ENCODE measurements around the gene HPDL.

HPDL gene

GRCh38 chr1:45334308-45335245, 7.9 kb downstream of the HPDL start:
- Histone ChIP-seq H2AFZ (ENCODE audit: low read length) (no peak overlapping the region), H2BK12ac (ENCODE audit: low read length) (no peak overlapping the region), H2AK5ac (ENCODE audit: low read depth, low read length) (no peak overlapping the region), H4K8ac (ENCODE audit: low read depth, low read length) (no peak overlapping the region), H2BK120ac (ENCODE audit: low read depth, low read length) (no peak overlapping the region), H3K4me1 (ENCODE audit: control insufficient read depth in 2 of 2, insufficient read depth in 1 of 2, low read depth in 1 of 2, low read length in 2 of 2) (peaks cover 3 to 4% of the 10 kb centered on the region in 2 donors), H3K9ac (ENCODE audit: low read depth, low read length, poor library complexity) (no peak overlapping the region), H4K91ac (ENCODE audit: low read depth, low read length, poor library complexity) (no peak overlapping the region), H3K27me3 (ENCODE audit: control insufficient read depth in 3 of 3, insufficient read depth in 3 of 3, low read depth in 1 of 3, low read length in 3 of 3) (no peaks in the 10 kb centered on the region), H3K79me1 (ENCODE audit: low read depth, low read length) (peaks cover 6% of the 10 kb centered on the region), H3K23ac (ENCODE audit: low read depth, low read length, poor library complexity) (no peak overlapping the region), H3K4me3 (ENCODE audit: low read length in 2 of 2) (no peak overlapping the region), H3K18ac (ENCODE audit: low read length) (no peak overlapping the region), H3K14ac (ENCODE audit: low read length) (no peak overlapping the region), H3K27ac (replicated peaks; ENCODE audit: low read length) (no peak overlapping the region), H3K4ac (ENCODE audit: low read length) (no peak overlapping the region), H3K4me2 (ENCODE audit: insufficient read depth, low read length, poor library complexity, severe bottlenecking) (no peak overlapping the region), H3K9me3 (replicated peaks in 1 of 2; ENCODE audit: control insufficient read depth in 2 of 2, insufficient read depth in 1 of 2, low read depth in 1 of 2, low read length in 2 of 2) (peaks cover 0 to 2% of the 10 kb centered on the region in 2 donors), H2BK5ac (ENCODE audit: low read length) (no peak overlapping the region), H3K36me3 (replicated peaks in 1 of 2; ENCODE audit: control insufficient read depth in 2 of 2, insufficient read depth in 2 of 2, low read length in 2 of 2) (peaks cover 31 to 66% of the 10 kb centered on the region in 2 donors), H2BK15ac (ENCODE audit: low read length) (no peak overlapping the region)
- DNase-seq (ENCODE audit: low spot score), result no peak
- no CpG with 5 or more reads among the region's 9 CpGs for WGBS, 2 donors (ENCODE audit: extremely low coverage in 2 of 2, insufficient read length in 2 of 2, insufficient replicate concordance in 1 of 2)

GRCh38 chr1:45335855-45336324, 9.2 kb downstream of the HPDL start:
- H3K79me1 ChIP-seq (ENCODE audit: low read depth, low read length), result peaks cover 8% of the 10 kb centered on the region
- no peak overlapping the region for H2BK5ac ChIP-seq (ENCODE audit: low read length)
- peaks cover 0 to 2% of the 10 kb centered on the region in 2 donors for H3K9me3 ChIP-seq (replicated peaks in 1 of 2; ENCODE audit: control insufficient read depth in 2 of 2, insufficient read depth in 1 of 2, low read depth in 1 of 2, low read length in 2 of 2)
- no peak overlapping the region for H3K9ac ChIP-seq (ENCODE audit: low read depth, low read length, poor library complexity)
- H2BK15ac ChIP-seq (ENCODE audit: low read length), result no peak overlapping the region
- no peak overlapping the region for H3K4me2 ChIP-seq (ENCODE audit: insufficient read depth, low read length, poor library complexity, severe bottlenecking)
- H2AK5ac ChIP-seq (ENCODE audit: low read depth, low read length), result no peak overlapping the region
- no peak overlapping the region for H2AFZ ChIP-seq (ENCODE audit: low read length)
- H3K27ac ChIP-seq (replicated peaks; ENCODE audit: low read length), result no peak overlapping the region
- H4K91ac ChIP-seq (ENCODE audit: low read depth, low read length, poor library complexity), result no peak overlapping the region
- no peaks in the 10 kb centered on the region for H3K27me3 ChIP-seq (ENCODE audit: control insufficient read depth in 3 of 3, insufficient read depth in 3 of 3, low read depth in 1 of 3, low read length in 3 of 3)
- no peak overlapping the region for H4K8ac ChIP-seq (ENCODE audit: low read depth, low read length)
- peaks cover 28 to 56% of the 10 kb centered on the region in 2 donors for H3K36me3 ChIP-seq (replicated peaks in 1 of 2; ENCODE audit: control insufficient read depth in 2 of 2, insufficient read depth in 2 of 2, low read length in 2 of 2)
- no peak overlapping the region for H3K14ac ChIP-seq (ENCODE audit: low read length)
- H2BK120ac ChIP-seq (ENCODE audit: low read depth, low read length), result no peak overlapping the region
- no peak overlapping the region for H3K18ac ChIP-seq (ENCODE audit: low read length)
- H3K4me1 ChIP-seq (ENCODE audit: control insufficient read depth in 2 of 2, insufficient read depth in 1 of 2, low read depth in 1 of 2, low read length in 2 of 2), result peaks cover 4 to 7% of the 10 kb centered on the region in 2 donors
- no peak for DNase-seq (ENCODE audit: low spot score)
- no CpG with 5 or more reads among the region's 4 CpGs for WGBS, 2 donors (ENCODE audit: extremely low coverage in 2 of 2, insufficient read length in 2 of 2, insufficient replicate concordance in 1 of 2)
- H2BK12ac ChIP-seq (ENCODE audit: low read length), result no peak overlapping the region
- no peak overlapping the region for H3K4ac ChIP-seq (ENCODE audit: low read length)
- H3K4me3 ChIP-seq (ENCODE audit: low read length in 2 of 2), result no peak overlapping the region
- no peak overlapping the region for H3K23ac ChIP-seq (ENCODE audit: low read depth, low read length, poor library complexity)

GRCh38 chr1:45337630-45338325, 11.1 kb downstream of the HPDL start:
- no peak for DNase-seq (ENCODE audit: low spot score)
- Histone ChIP-seq H3K36me3 (replicated peaks in 1 of 2; ENCODE audit: control insufficient read depth in 2 of 2, insufficient read depth in 2 of 2, low read length in 2 of 2) (peaks cover 25 to 56% of the 10 kb centered on the region in 2 donors), H3K4me2 (ENCODE audit: insufficient read depth, low read length, poor library complexity, severe bottlenecking) (no peak overlapping the region), H3K9me3 (replicated peaks in 1 of 2; ENCODE audit: control insufficient read depth in 2 of 2, insufficient read depth in 1 of 2, low read depth in 1 of 2, low read length in 2 of 2) (peaks cover 0 to 2% of the 10 kb centered on the region in 2 donors), H2BK15ac (ENCODE audit: low read length) (no peak overlapping the region), H3K27ac (replicated peaks; ENCODE audit: low read length) (no peak overlapping the region), H4K91ac (ENCODE audit: low read depth, low read length, poor library complexity) (no peak overlapping the region), H3K79me1 (ENCODE audit: low read depth, low read length) (peaks cover 11% of the 10 kb centered on the region), H3K27me3 (ENCODE audit: control insufficient read depth in 3 of 3, insufficient read depth in 3 of 3, low read depth in 1 of 3, low read length in 3 of 3) (no peaks in the 10 kb centered on the region), H3K23ac (ENCODE audit: low read depth, low read length, poor library complexity) (no peak overlapping the region), H2AK5ac (ENCODE audit: low read depth, low read length) (no peak overlapping the region), H3K9ac (ENCODE audit: low read depth, low read length, poor library complexity) (no peak overlapping the region), H3K4ac (ENCODE audit: low read length) (no peak overlapping the region), H4K8ac (ENCODE audit: low read depth, low read length) (no peak overlapping the region), H2BK12ac (ENCODE audit: low read length) (no peak overlapping the region), H3K18ac (ENCODE audit: low read length) (no peak overlapping the region), H2BK120ac (ENCODE audit: low read depth, low read length) (no peak overlapping the region), H2BK5ac (ENCODE audit: low read length) (no peak overlapping the region), H3K14ac (ENCODE audit: low read length) (no peak overlapping the region), H2AFZ (ENCODE audit: low read length) (no peak overlapping the region), H3K4me3 (ENCODE audit: low read length in 2 of 2) (no peak overlapping the region), H3K4me1 (ENCODE audit: control insufficient read depth in 2 of 2, insufficient read depth in 1 of 2, low read depth in 1 of 2, low read length in 2 of 2) (peaks cover 6 to 12% of the 10 kb centered on the region in 2 donors)
- no CpG with 5 or more reads among the region's 3 CpGs for WGBS, 2 donors (ENCODE audit: extremely low coverage in 2 of 2, insufficient read length in 2 of 2, insufficient replicate concordance in 1 of 2)
